HCT116 (cell line): ENCODE measurements around the gene IGFLR1. TPM values are rescaled to one million over a fixed set of nuclear protein-coding genes. Genes with fewer than 3 reads are reported as not detected.
A peak's percentile ranks its signal among the peaks of the same experiment; 100 is the strongest.

ENCODE experiments used
- ATAC-seq: fragments of 200-7000 bp; cut with Tn5 transposase; 2 replicates; pipeline ENCODE4 v1.9.1; 2020; ENCODE audit warnings: mild to moderate bottlenecking, moderate library complexity
- BruUV-seq: library from RNA; stranded (reverse); fragments of 400-500 nt; replicated peaks from 2 replicates; lab custom pipeline; 2021; lab: Mats Ljungman, UMichigan
- CTCF ChIA-PET: fragments of 300-600 bp; sonication (Branson Sonifier 250); formaldehyde crosslinking; loops from one replicate; lab custom pipeline; 2021; ENCODE audit warnings: antibody characterized with exemption; lab: Charles Lee
- POLR2A ChIA-PET: fragments of 300-600, 350-600 bp; sonication (Branson Sonifier 250); formaldehyde crosslinking; loops from one replicate; lab custom pipeline; 2021; ENCODE audit warnings: antibody characterized with exemption; lab: Charles Lee
- RAD21 ChIA-PET, 2 experiments: fragments of 300-600 bp; sonication (Branson Sonifier 250); formaldehyde crosslinking; loops; one replicate each; lab custom pipeline; 2023; ENCODE audit warnings: low total read pairs in 2 of 2; ENCODE audit not compliant: uncharacterized antibody in 2 of 2, unreplicated experiment in 2 of 2, low non-redundant PET in 1 of 2; lab: Charles Lee
- DNase-seq: peaks from one replicate; pipeline ENCODE4 v3.0.0-alpha.2; 2010; ENCODE audit warnings: low read depth, low spot score
- H2AFZ ChIP-seq: fragments of 200-600 bp; shearing (Covaris generic), sonication (generic); 2 replicates; pipeline ENCODE4 v1.6.1; 2017; ENCODE audit warnings: low read depth, mixed run types, mixed read lengths, antibody characterized with exemption, low read length; ENCODE audit not compliant: poor library complexity, severe bottlenecking
- H3K27ac ChIP-seq: 2 replicates; pipeline ENCODE4 v1.5.1; 2012; ENCODE audit warnings: low read depth, low read length
- H3K27me3 ChIP-seq: fragments of 200-600 bp; sonication (generic); 2 replicates; pipeline ENCODE4 v1.6.1; 2016; ENCODE audit warnings: mixed run types, low read length, mixed read lengths; ENCODE audit not compliant: insufficient read depth
- H3K36me3 ChIP-seq, 2 experiments: fragments of 200-500 bp in 1 of 2; fragments of 200-600 bp in 1 of 2; sonication (Bioruptor generic) in 1 of 2; sonication (generic) in 1 of 2; 2 replicates each; pipeline versions ENCODE4 v1.5.1 to v1.6.1; 2014 to 2016; ENCODE audit warnings: low read length in 2 of 2, inconsistent platforms in 1 of 2, mixed read lengths in 1 of 2, mixed run types in 1 of 2; ENCODE audit not compliant: insufficient read depth in 2 of 2, control insufficient read depth in 1 of 2
- H3K4me1 ChIP-seq, 2 experiments: fragments of 200-600 bp in 1 of 2; sonication (generic) in 1 of 2; 2 replicates each; pipeline versions ENCODE4 v1.5.1 to v1.6.1; 2012 to 2017; ENCODE audit warnings: low read length in 2 of 2, inconsistent platforms in 1 of 2, mild to moderate bottlenecking in 1 of 2, mixed read lengths in 1 of 2, mixed run types in 1 of 2, moderate library complexity in 1 of 2; ENCODE audit not compliant: insufficient read depth in 2 of 2, control insufficient read depth in 1 of 2
- H3K4me2 ChIP-seq: fragments of 200-600 bp; sonication (generic); 2 replicates; pipeline ENCODE4 v1.6.1; 2017; ENCODE audit warnings: mixed run types, low read length, mixed read lengths
- H3K4me3 ChIP-seq, 2 experiments: fragments of 200-600 bp in 1 of 2; sonication (generic) in 1 of 2; replicated peaks in 1 of 2; 2 replicates each; pipeline ENCODE4 v1.5.1; 2011 to 2016; ENCODE audit warnings: low read length in 2 of 2, control low read depth in 1 of 2, low read depth in 1 of 2, mild to moderate bottlenecking in 1 of 2, mixed read lengths in 1 of 2, mixed run types in 1 of 2
- H3K79me2 ChIP-seq: fragments of 200-600 bp; sonication (generic); 2 replicates; pipeline ENCODE4 v1.6.1; 2017; ENCODE audit warnings: mild to moderate bottlenecking, mixed run types, low read length, moderate library complexity, mixed read lengths; ENCODE audit not compliant: insufficient read depth
- H3K9ac ChIP-seq: fragments of 200-600 bp; sonication (generic); 2 replicates; pipeline ENCODE4 v1.6.1; 2016; ENCODE audit warnings: low read length, mixed read lengths
- H3K9me2 ChIP-seq: fragments of 200-600 bp; sonication (generic), shearing (Covaris generic); 2 replicates; pipeline ENCODE4 v1.6.1; 2017; ENCODE audit warnings: mixed run types, mild to moderate bottlenecking, moderate library complexity; ENCODE audit not compliant: insufficient read depth
- H3K9me3 ChIP-seq, 2 experiments: fragments of 200-500 bp in 1 of 2; fragments of 200-600 bp in 1 of 2; sonication (Bioruptor generic) in 1 of 2; sonication (generic) in 1 of 2; 2 replicates each; pipeline ENCODE4 v1.6.1; 2014 to 2017; ENCODE audit warnings: low read length in 2 of 2, mixed read lengths in 2 of 2, inconsistent platforms in 1 of 2, low read depth in 1 of 2, mild to moderate bottlenecking in 1 of 2, mixed run types in 1 of 2, moderate library complexity in 1 of 2; ENCODE audit not compliant: control insufficient read depth in 1 of 2, insufficient read depth in 1 of 2
- H4K20me1 ChIP-seq: fragments of 200-600 bp; sonication (generic), shearing (Covaris generic); 2 replicates; pipeline ENCODE4 v1.6.1; 2017; ENCODE audit warnings: mixed run types, mild to moderate bottlenecking, moderate library complexity; ENCODE audit not compliant: insufficient read depth
- CBX3 ChIP-seq: IDR thresholded peaks from 2 replicates; pipeline ENCODE4 v1.6.1; 2012; ENCODE audit warnings: low read depth
- EGR1 ChIP-seq: IDR thresholded peaks from 2 replicates; pipeline ENCODE4 v1.6.1; 2012; ENCODE audit warnings: low read depth
- ELF1 ChIP-seq: IDR thresholded peaks from 2 replicates; pipeline ENCODE4 v1.6.1; 2012; ENCODE audit warnings: low read depth, borderline replicate concordance
- EZH2phosphoT487 ChIP-seq: fragments of 200-600 bp; IDR thresholded peaks from 2 replicates; pipeline ENCODE4 v1.6.1; 2018; ENCODE audit warnings: antibody characterized with exemption, borderline replicate concordance
- FOSL1 ChIP-seq: IDR thresholded peaks from 2 replicates; pipeline ENCODE4 v1.6.1; 2012; ENCODE audit warnings: low read depth
- JUND ChIP-seq: IDR thresholded peaks from 2 replicates; pipeline ENCODE4 v1.6.1; 2012
- POLR2A ChIP-seq: IDR thresholded peaks from 2 replicates; pipeline ENCODE4 v1.7.0; 2011; ENCODE audit warnings: borderline replicate concordance; ENCODE audit not compliant: insufficient read depth, insufficient read length; ENCODE audit errors: extremely low read depth
- SP1 ChIP-seq: IDR thresholded peaks from 2 replicates; pipeline ENCODE4 v1.6.1; 2012; ENCODE audit warnings: low read depth
- TCF7L2 ChIP-seq: IDR thresholded peaks from 2 replicates; pipeline ENCODE4 v1.7.0; 2011; ENCODE audit warnings: borderline replicate concordance, inconsistent platforms; ENCODE audit not compliant: insufficient read depth, insufficient read length; ENCODE audit errors: extremely low read depth
- YY1 ChIP-seq: IDR thresholded peaks from 2 replicates; pipeline ENCODE4 v1.6.1; 2011; ENCODE audit warnings: low read length, low read depth, moderate library complexity, mild to moderate bottlenecking; ENCODE audit not compliant: insufficient replicate concordance; ENCODE audit errors: extremely low read depth
- ZFX ChIP-seq: fragments of 450-650 bp; IDR thresholded peaks from 2 replicates; pipeline ENCODE4 v1.6.1; 2017
- ZNF274 ChIP-seq: fragments of 200-500 bp; sonication (Bioruptor generic); IDR thresholded peaks from 2 replicates; pipeline ENCODE4 v1.6.1; 2014; ENCODE audit warnings: mild to moderate bottlenecking, low read depth, low read length, inconsistent platforms
- intact Hi-C: fragments of 100-400 bp; cut with micrococcal nuclease; formaldehyde crosslinking; loops from 2 replicates; pipeline ENCODE4 v1.10.0; 2022
- total RNA-seq: library from RNA; stranded (reverse); gene quantifications from one replicate; pipeline ENCODE4 v1.2.1, GENCODE V29; 2021; ENCODE audit not compliant: unreplicated experiment
- TF ChIP-seq, protein P1 (sequence below): IDR thresholded peaks from 2 replicates; pipeline ENCODE4 v1.6.1; 2012

IGFLR1 gene
- total RNA-seq, 1 experiment from 2014 or later, result 8.3 TPM

DNA sequence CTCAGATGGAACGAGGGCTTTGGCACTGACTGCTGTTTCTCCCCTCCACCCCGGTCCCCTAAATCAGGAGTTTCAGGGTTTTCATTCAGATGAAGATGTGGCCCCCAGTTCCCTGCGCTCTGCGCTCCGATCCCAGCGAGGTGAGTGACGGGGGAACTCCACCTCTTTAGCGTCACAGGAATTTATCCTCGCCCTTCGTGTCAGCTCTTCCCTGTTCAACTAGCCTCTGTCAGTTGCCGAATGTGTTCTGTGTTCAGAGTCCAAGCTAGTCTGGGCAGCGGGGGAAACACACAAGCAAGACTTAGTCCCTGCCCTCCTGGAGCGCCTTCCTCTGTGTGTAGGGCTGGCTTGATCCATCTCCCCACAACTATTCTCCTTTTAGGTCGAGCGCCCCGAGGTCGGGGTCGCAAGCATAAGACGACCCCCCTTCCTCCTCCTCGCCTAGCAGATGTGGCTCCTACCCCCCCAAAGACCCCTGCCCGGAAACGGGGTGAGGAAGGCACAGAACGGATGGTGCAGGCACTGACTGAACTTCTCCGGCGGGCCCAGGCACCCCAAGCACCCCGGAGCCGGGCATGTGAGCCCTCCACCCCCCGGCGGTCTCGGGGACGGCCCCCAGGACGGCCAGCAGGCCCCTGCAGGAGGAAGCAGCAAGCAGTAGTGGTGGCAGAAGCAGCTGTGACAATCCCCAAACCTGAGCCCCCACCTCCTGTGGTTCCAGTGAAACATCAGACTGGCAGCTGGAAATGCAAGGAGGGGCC lies 22.7 kb downstream of the IGFLR1 start:
- TF ChIP-seq ELF1 (no peak), YY1 (no peak), EGR1 (no peak), ZFX (no peak), SP1 (no peak), ZNF274 (no peak), CBX3 (no peak), JUND (no peak), EZH2phosphoT487 (no peak), POLR2A (no peak), TCF7L2 (no peak), FOSL1 (no peak)
- TF ChIP-seq, protein P1, sequence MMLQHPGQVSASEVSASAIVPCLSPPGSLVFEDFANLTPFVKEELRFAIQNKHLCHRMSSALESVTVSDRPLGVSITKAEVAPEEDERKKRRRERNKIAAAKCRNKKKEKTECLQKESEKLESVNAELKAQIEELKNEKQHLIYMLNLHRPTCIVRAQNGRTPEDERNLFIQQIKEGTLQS, result no peak
- H2AFZ ChIP-seq, result no peak overlapping the region
- peaks cover 16 to 31% of the 10 kb centered on the region in 2 experiments for H3K4me1 ChIP-seq
- DNase-seq, result no peak
- intact Hi-C loops, result loop anchor here (10.0 kb wide), 1 partner anchor 365 kb away; the partner anchor contains the start of gene FFAR3
- no peaks in the 10 kb centered on the region for H4K20me1 ChIP-seq
- H3K4me3 ChIP-seq, result peak overlapping the region; percentile 86 to 89
- peak overlapping the region; percentile 86 for H3K4me2 ChIP-seq
- ChIA-PET POLR2A (interaction anchor here (1.7 kb wide), 1 partner anchor 29 kb away, joined by 3 read pairs; the partner anchor contains the start of gene LIN37), CTCF (interaction anchor here (1.3 kb wide), 1 partner anchor 211 kb away, joined by 4 read pairs; no protein-coding TSS in a partner anchor), RAD21 (no interaction called here)
- BruUV-seq, result no TSS peak
- no peaks in the 10 kb centered on the region for H3K9me3 ChIP-seq
- no peaks in the 10 kb centered on the region for H3K9me2 ChIP-seq
- H3K79me2 ChIP-seq, result peaks cover 40% of the 10 kb centered on the region
- no peak overlapping the region for H3K9ac ChIP-seq
- peak overlapping the region; percentile 85; the same call in 1 of the 2 replicates for H3K27ac ChIP-seq
- no peak for ATAC-seq
- peaks cover 31 to 35% of the 10 kb centered on the region in 2 experiments; a peak in 3 of 4 replicates for H3K36me3 ChIP-seq
- H3K27me3 ChIP-seq, result no peaks in the 10 kb centered on the region
